Peyer's patch (tissue), 4 donors: ENCODE measurements around the gene ASAP3.

Experiments
- POLR2A ChIP-seq, 2 donors: fragments of 450-650 bp; IDR thresholded peaks; one replicate each; pipeline ENCODE4 v1.5.1; 2017; ENCODE audit warnings: antibody characterized with exemption in 2 of 2, mild to moderate bottlenecking in 2 of 2, moderate library complexity in 2 of 2
- TF ChIP-seq, protein P1 (sequence below), 6 experiments: fragments of 450-650 bp in 4 of 6; fragments of 200-600 bp in 2 of 6; sonication (generic) in 1 of 6; IDR thresholded peaks; one replicate each; pipeline ENCODE4 v1.5.1; 2017 to 2019; ENCODE audit warnings: antibody characterized with exemption in 6 of 6, mild to moderate bottlenecking in 3 of 6, moderate library complexity in 1 of 6

DNA sequence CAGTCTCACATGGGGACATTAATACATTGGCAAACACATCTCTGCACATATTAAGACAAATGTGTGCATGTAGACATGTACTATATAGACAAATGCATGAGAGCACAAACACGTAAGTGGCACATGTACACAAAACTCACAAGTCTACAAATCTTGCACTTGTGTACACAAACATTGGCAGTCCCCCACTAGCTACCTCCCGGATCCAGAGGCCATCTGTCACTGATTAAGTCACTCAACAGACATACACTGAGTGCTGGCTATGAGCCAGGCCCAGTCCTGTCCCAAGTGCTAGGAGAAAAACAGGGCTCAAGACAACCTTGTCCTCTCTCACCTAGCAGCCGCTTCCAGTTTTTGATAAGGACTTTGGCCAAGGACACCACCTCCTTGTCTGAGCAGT is 66.4 kb downstream of the ASAP3 start:
- TF ChIP-seq, protein P1, sequence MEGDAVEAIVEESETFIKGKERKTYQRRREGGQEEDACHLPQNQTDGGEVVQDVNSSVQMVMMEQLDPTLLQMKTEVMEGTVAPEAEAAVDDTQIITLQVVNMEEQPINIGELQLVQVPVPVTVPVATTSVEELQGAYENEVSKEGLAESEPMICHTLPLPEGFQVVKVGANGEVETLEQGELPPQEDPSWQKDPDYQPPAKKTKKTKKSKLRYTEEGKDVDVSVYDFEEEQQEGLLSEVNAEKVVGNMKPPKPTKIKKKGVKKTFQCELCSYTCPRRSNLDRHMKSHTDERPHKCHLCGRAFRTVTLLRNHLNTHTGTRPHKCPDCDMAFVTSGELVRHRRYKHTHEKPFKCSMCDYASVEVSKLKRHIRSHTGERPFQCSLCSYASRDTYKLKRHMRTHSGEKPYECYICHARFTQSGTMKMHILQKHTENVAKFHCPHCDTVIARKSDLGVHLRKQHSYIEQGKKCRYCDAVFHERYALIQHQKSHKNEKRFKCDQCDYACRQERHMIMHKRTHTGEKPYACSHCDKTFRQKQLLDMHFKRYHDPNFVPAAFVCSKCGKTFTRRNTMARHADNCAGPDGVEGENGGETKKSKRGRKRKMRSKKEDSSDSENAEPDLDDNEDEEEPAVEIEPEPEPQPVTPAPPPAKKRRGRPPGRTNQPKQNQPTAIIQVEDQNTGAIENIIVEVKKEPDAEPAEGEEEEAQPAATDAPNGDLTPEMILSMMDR (IDR thresholded peaks at IDR 0.05) = no peak
- TF ChIP-seq POLR2A (IDR thresholded peaks at IDR 0.05) = no peak
